ENCODE measurements around the gene APOBEC3C. TPM values are rescaled to one million over a fixed set of nuclear protein-coding genes. Genes with fewer than 3 reads are reported as not detected.
A peak's percentile ranks its signal among the peaks of the same experiment; 100 is the strongest.
"Not testable (repeated sequence)": the region's sequence is repeated elsewhere in the genome, so short reads cannot be mapped to it uniquely, and the experiment has no call there.

Gene APOBEC3C
- polyA plus RNA-seq (ENCODE audit: insufficient read length in 4 of 4): 10 to 100 TPM in 1 of 4 donors, 1 to 10 TPM in 3; 8.6 to 10.8 (median 9.6) TPM

GRCh38 chr22:39013942-39014722, at the start of gene APOBEC3C:
Gene APOBEC3C (plus strand): TSS chr22:39014257. CDS start chr22:39014363, 106 bp downstream.
- DNase-seq (ENCODE audit: low read depth in 4 of 4, low spot score in 3 of 4): peak; percentile 35 to 44 (median 39)

GRCh38 chr22:38964306-38964705, 49.8 kb upstream of the APOBEC3C start:
- DNase-seq (ENCODE audit: low read depth in 4 of 4, low spot score in 3 of 4): no peak

- DNase-seq (ENCODE audit: low read depth in 4 of 4, low spot score in 3 of 4): no peak
Measured at GRCh38 chr22:38964989-38965388, 49.1 kb upstream of the APOBEC3C start.

GRCh38 chr22:38965614-38966379, 48.3 kb upstream of the APOBEC3C start:
- DNase-seq (ENCODE audit: low read depth in 4 of 4, low spot score in 3 of 4): no peak

GRCh38 chr22:38966380-38966702, 47.7 kb upstream of the APOBEC3C start:
- no peak for DNase-seq (ENCODE audit: low read depth in 4 of 4, low spot score in 3 of 4)

- DNase-seq (ENCODE audit: low read depth in 4 of 4, low spot score in 3 of 4): no peak
Measured at GRCh38 chr22:38966942-38967341, 47.1 kb upstream of the APOBEC3C start.

- no peak for DNase-seq (ENCODE audit: low read depth in 4 of 4, low spot score in 3 of 4)
Measured at GRCh38 chr22:38967451-38968450, 46.3 kb upstream of the APOBEC3C start.

GRCh38 chr22:38968801-38969200, 45.3 kb upstream of the APOBEC3C start:
- no peak for DNase-seq (ENCODE audit: low read depth in 4 of 4, low spot score in 3 of 4)

GRCh38 chr22:38970551-38970950, 43.5 kb upstream of the APOBEC3C start:
- no peak for DNase-seq (ENCODE audit: low read depth in 4 of 4, low spot score in 3 of 4)

- DNase-seq (ENCODE audit: low read depth in 4 of 4, low spot score in 3 of 4): no peak
Measured at GRCh38 chr22:38971202-38971601, 42.9 kb upstream of the APOBEC3C start.

- no peak for DNase-seq (ENCODE audit: low read depth in 4 of 4, low spot score in 3 of 4)
Measured at GRCh38 chr22:38971791-38972190, 42.3 kb upstream of the APOBEC3C start.

GRCh38 chr22:38972558-38972957, 41.5 kb upstream of the APOBEC3C start:
- DNase-seq (ENCODE audit: low read depth in 4 of 4, low spot score in 3 of 4): no peak

- DNase-seq (ENCODE audit: low read depth in 4 of 4, low spot score in 3 of 4): peak in 2 of 4 donors; percentile 28 to 32
Measured at GRCh38 chr22:38973289-38974169, 40.5 kb upstream of the APOBEC3C start.

- no peak for DNase-seq (ENCODE audit: low read depth in 4 of 4, low spot score in 3 of 4)
Measured at GRCh38 chr22:38974170-38974825, 39.8 kb upstream of the APOBEC3C start.

GRCh38 chr22:38974826-38975175, 39.3 kb upstream of the APOBEC3C start:
- no peak for DNase-seq (ENCODE audit: low read depth in 4 of 4, low spot score in 3 of 4)

GRCh38 chr22:38977289-38977688, 36.8 kb upstream of the APOBEC3C start:
- not testable (repeated sequence) for DNase-seq (ENCODE audit: low read depth in 4 of 4, low spot score in 3 of 4)

GRCh38 chr22:38980587-38980986, 33.5 kb upstream of the APOBEC3C start:
- DNase-seq (ENCODE audit: low read depth in 4 of 4, low spot score in 3 of 4): not testable (repeated sequence)

- peak in 2 of 4 donors; percentile 39 to 60 for DNase-seq (ENCODE audit: low read depth in 4 of 4, low spot score in 3 of 4)
Measured at GRCh38 chr22:38981005-38981991, 32.8 kb upstream of the APOBEC3C start.

All from right renal pelvis (tissue), 4 donors.